H1 (cell line): Measurements from ENCODE around the gene TRAPPC6A. TPM values are rescaled to one million over a fixed set of nuclear protein-coding genes. Genes with fewer than 3 reads are reported as not detected.

Experiments
- CTCF ChIA-PET: fragments of 300-600 bp; sonication (Branson Sonifier 250); formaldehyde crosslinking; loops from one replicate; lab custom pipeline; 2021; ENCODE audit not compliant: partially characterized antibody; lab: Charles Lee
- POLR2A ChIA-PET: fragments of 300-600 bp; sonication (Branson Sonifier 250); formaldehyde crosslinking; loops from one replicate; lab custom pipeline; 2021; ENCODE audit warnings: inconsistent platforms; ENCODE audit not compliant: partially characterized antibody; lab: Charles Lee
- DNase-seq, 2 experiments: peaks; one replicate each; pipeline versions ENCODE4 v3.0.0 to v3.0.0-alpha.2; 2010 to 2022; ENCODE audit warnings: low spot score in 2 of 2, low read depth in 1 of 2, mixed read lengths in 1 of 2
- FAIRE-seq: peaks from 2 replicates; lab custom pipeline; 2011; peaks lifted over from hg19 to GRCh38; lab: Jason Lieb, UNC
- H2AFZ ChIP-seq: 2 replicates; pipeline ENCODE4 v1.8.1; 2012; ENCODE audit warnings: low read length, inconsistent platforms
- H2AK5ac ChIP-seq: 2 replicates; pipeline ENCODE4 v1.6.1; 2013; ENCODE audit warnings: low read depth, low read length
- H2BK120ac ChIP-seq: replicated peaks from 2 replicates; pipeline ENCODE3; 2013; ENCODE audit warnings: low read depth, low read length, inconsistent platforms
- H2BK12ac ChIP-seq: 2 replicates; pipeline ENCODE4 v1.6.1; 2013; ENCODE audit warnings: low read depth, low read length
- H2BK15ac ChIP-seq: 2 replicates; pipeline ENCODE4 v1.6.1; 2013; ENCODE audit warnings: low read length
- H2BK20ac ChIP-seq: 2 replicates; pipeline ENCODE4 v1.6.1; 2013; ENCODE audit warnings: low read length
- H2BK5ac ChIP-seq: 2 replicates; pipeline ENCODE4 v1.6.1; 2013; ENCODE audit warnings: low read depth, low read length
- H3K14ac ChIP-seq: 2 replicates; pipeline ENCODE4 v1.6.1; 2013; ENCODE audit warnings: inconsistent platforms; ENCODE audit not compliant: insufficient read length
- H3K18ac ChIP-seq: 2 replicates; pipeline ENCODE4 v1.6.1; 2013; ENCODE audit warnings: low read length; ENCODE audit errors: extremely low read depth
- H3K23ac ChIP-seq: 2 replicates; pipeline ENCODE4 v1.6.1; 2013; ENCODE audit warnings: inconsistent platforms; ENCODE audit not compliant: insufficient read length
- H3K23me2 ChIP-seq: 2 replicates; pipeline ENCODE4 v1.6.1; 2013; ENCODE audit warnings: low read depth, low read length
- H3K27ac ChIP-seq: 2 replicates; pipeline ENCODE4 v1.6.1; 2011; ENCODE audit warnings: low read depth, low read length, inconsistent platforms
- H3K27me3 ChIP-seq, 4 experiments: replicated peaks in 1 of 4; 1 replicate in 1 of 4; 2 replicates in 3 of 4; pipeline versions ENCODE4 v1.6.1 to v1.8.1; 2011 to 2013; ENCODE audit warnings: low read length in 3 of 4, mild to moderate bottlenecking in 3 of 4, inconsistent platforms in 2 of 4, mixed read lengths in 2 of 4, moderate library complexity in 1 of 4; ENCODE audit not compliant: control insufficient read depth in 3 of 4, insufficient read depth in 3 of 4; ENCODE audit errors: extremely low read depth in 1 of 4
- H3K36me3 ChIP-seq, 4 experiments: 2 replicates each; pipeline versions ENCODE4 v1.6.1 to v1.8.1; 2011 to 2013; ENCODE audit warnings: mild to moderate bottlenecking in 4 of 4, low read length in 3 of 4, moderate library complexity in 2 of 4, control low read depth in 1 of 4, inconsistent platforms in 1 of 4; ENCODE audit not compliant: insufficient read depth in 4 of 4, control insufficient read depth in 2 of 4
- H3K4ac ChIP-seq: replicated peaks from 2 replicates; pipeline ENCODE3; 2013; ENCODE audit warnings: low read length, low read depth, mixed read lengths, inconsistent platforms; ENCODE audit not compliant: insufficient read length
- H3K4me1 ChIP-seq, 4 experiments: replicated peaks in 1 of 4; 1 replicate in 1 of 4; 2 replicates in 3 of 4; pipeline versions ENCODE4 v1.6.1 to v1.8.1; 2011 to 2013; ENCODE audit warnings: low read length in 3 of 4, inconsistent platforms in 2 of 4, mixed read lengths in 1 of 4; ENCODE audit not compliant: insufficient read depth in 4 of 4, control insufficient read depth in 3 of 4
- H3K4me2 ChIP-seq, 2 experiments: 2 replicates each; pipeline versions ENCODE4 v1.6.1 to v1.8.1; 2011 to 2013; ENCODE audit warnings: low read depth in 2 of 2, low read length in 2 of 2, control low read depth in 1 of 2, inconsistent platforms in 1 of 2, mild to moderate bottlenecking in 1 of 2; ENCODE audit not compliant: insufficient read depth in 1 of 2
- H3K4me3 ChIP-seq, 4 experiments: fragments of 200-600, 300-600 bp in 1 of 4; sonication (generic), shearing (Covaris generic), sonication (Bioruptor Twin) in 1 of 4; 2 replicates each; pipeline versions ENCODE4 v1.5.1 to v1.8.1; 2011 to 2016; ENCODE audit warnings: low read length in 4 of 4, low read depth in 3 of 4, control low read depth in 2 of 4, inconsistent platforms in 2 of 4, mild to moderate bottlenecking in 2 of 4, mixed read lengths in 1 of 4, moderate library complexity in 1 of 4; ENCODE audit not compliant: insufficient read depth in 2 of 4; ENCODE audit errors: extremely low read depth in 1 of 4
- H3K56ac ChIP-seq: replicated peaks from 2 replicates; pipeline ENCODE3; 2013; ENCODE audit warnings: low read depth, mild to moderate bottlenecking, mixed read lengths, low read length, inconsistent platforms; ENCODE audit not compliant: insufficient read length
- H3K79me1 ChIP-seq: 2 replicates; pipeline ENCODE4 v1.6.1; 2013; ENCODE audit warnings: low read depth, low read length, control low read depth
- H3K79me2 ChIP-seq, 2 experiments: 2 replicates each; pipeline versions ENCODE4 v1.6.1 to v1.8.1; 2012 to 2013; ENCODE audit warnings: low read length in 2 of 2, mild to moderate bottlenecking in 2 of 2, inconsistent platforms in 1 of 2; ENCODE audit not compliant: insufficient read depth in 2 of 2, control insufficient read depth in 1 of 2
- H3K9ac ChIP-seq, 4 experiments: replicated peaks in 1 of 4; 1 replicate in 1 of 4; 2 replicates in 3 of 4; pipeline versions ENCODE4 v1.6.1 to v1.8.1; 2011 to 2013; ENCODE audit warnings: low read depth in 3 of 4, low read length in 3 of 4, control low read depth in 2 of 4, mild to moderate bottlenecking in 2 of 4, moderate library complexity in 2 of 4, inconsistent platforms in 1 of 4; ENCODE audit errors: extremely low read depth in 1 of 4
- H3K9me3 ChIP-seq, 2 experiments: 2 replicates each; pipeline versions ENCODE4 v1.6.1 to v1.8.1; 2012 to 2013; ENCODE audit warnings: mild to moderate bottlenecking in 2 of 2, moderate library complexity in 2 of 2, control low read depth in 1 of 2, inconsistent platforms in 1 of 2, low read depth in 1 of 2, low read length in 1 of 2, mixed read lengths in 1 of 2; ENCODE audit not compliant: insufficient read depth in 2 of 2
- H4K20me1 ChIP-seq, 2 experiments: replicated peaks in 1 of 2; 2 replicates each; pipeline versions ENCODE3 to v1.8.1; 2011 to 2013; ENCODE audit warnings: inconsistent platforms in 2 of 2, low read length in 2 of 2, mild to moderate bottlenecking in 1 of 2; ENCODE audit not compliant: insufficient read depth in 2 of 2, control insufficient read depth in 1 of 2
- H4K5ac ChIP-seq: 2 replicates; pipeline ENCODE4 v1.6.1; 2013; ENCODE audit warnings: low read length, low read depth, mixed read lengths, inconsistent platforms; ENCODE audit not compliant: insufficient read length
- H4K8ac ChIP-seq: 2 replicates; pipeline ENCODE4 v1.8.0; 2013; ENCODE audit warnings: mild to moderate bottlenecking, moderate library complexity, low read length, inconsistent platforms; ENCODE audit not compliant: insufficient read depth; ENCODE audit errors: extremely low read depth
- H4K91ac ChIP-seq: replicated peaks from 2 replicates; pipeline ENCODE3; 2013; ENCODE audit warnings: low read length, mixed read lengths, inconsistent platforms; ENCODE audit not compliant: insufficient read length
- ASH2L ChIP-seq: fragments of 200-600, 300-600 bp; sonication (generic); IDR thresholded peaks from one replicate; pipeline ENCODE4 v1.7.1; 2017; ENCODE audit warnings: low read length
- JUND ChIP-seq: IDR thresholded peaks from 2 replicates; pipeline ENCODE4 v1.6.1; 2011; ENCODE audit warnings: mild to moderate bottlenecking, improper control_type of control experiment, low read length
- SP2 ChIP-seq: IDR thresholded peaks from 2 replicates; pipeline ENCODE4 v1.6.1; 2012; ENCODE audit warnings: mild to moderate bottlenecking, low read length, inconsistent platforms
- YY1 ChIP-seq: IDR thresholded peaks from 2 replicates; pipeline ENCODE4 v1.6.1; 2011; ENCODE audit warnings: low read depth, mild to moderate bottlenecking, low read length
- WGBS, 2 experiments: shearing (Covaris generic) in 1 of 2; methylation state at CpG; one replicate each; pipeline versions ENCODE4 v1.1.6 to v1.1.7; 2013 to 2015; ENCODE audit warnings: low lambda C conversion rate in 2 of 2, mixed read lengths in 2 of 2, inconsistent platforms in 1 of 2, low coverage in 1 of 2, missing lambda C conversion rate in 1 of 2; ENCODE audit not compliant: insufficient replicate concordance in 2 of 2, insufficient coverage in 1 of 2, insufficient read length in 1 of 2; ENCODE audit errors: extremely low coverage in 1 of 2, missing lambda C conversion rate in 1 of 2; 5-methylcytosine and 5-hydroxymethylcytosine counted together
- polyA plus RNA-seq, 7 experiments: library from polyadenylated mRNA; depleted of rRNA in 3 of 7; stranded (reverse) in 5 of 7; unstranded in 2 of 7; fragments of >200 nt in 5 of 7; fragments of 200-250 nt in 2 of 7; gene quantifications; 1 replicate in 5 of 7; 2 replicates in 1 of 7; 4 replicates in 1 of 7; pipeline versions ENCODE4 v1.2.1 to v1.2.3, GENCODE V29; 2011 to 2013; ENCODE audit warnings: missing spikeins in 2 of 7, mixed read lengths in 2 of 7
- total RNA-seq: library from RNA; stranded (reverse); fragmentation: NEBNext Ultra II Directional; extraction: Animal tissue kit (Norgen Biotek cat#: 25700); gene quantifications from 2 replicates; pipeline ENCODE4 v1.2.1, GENCODE V29; 2021

The TRAPPC6A gene
- total and polyA plus RNA-seq, 2 of the 8 experiments (the other 6 are each of a cell fraction or from before 2014, with no cell fraction given), result 31.8 to 130 TPM

DNA sequence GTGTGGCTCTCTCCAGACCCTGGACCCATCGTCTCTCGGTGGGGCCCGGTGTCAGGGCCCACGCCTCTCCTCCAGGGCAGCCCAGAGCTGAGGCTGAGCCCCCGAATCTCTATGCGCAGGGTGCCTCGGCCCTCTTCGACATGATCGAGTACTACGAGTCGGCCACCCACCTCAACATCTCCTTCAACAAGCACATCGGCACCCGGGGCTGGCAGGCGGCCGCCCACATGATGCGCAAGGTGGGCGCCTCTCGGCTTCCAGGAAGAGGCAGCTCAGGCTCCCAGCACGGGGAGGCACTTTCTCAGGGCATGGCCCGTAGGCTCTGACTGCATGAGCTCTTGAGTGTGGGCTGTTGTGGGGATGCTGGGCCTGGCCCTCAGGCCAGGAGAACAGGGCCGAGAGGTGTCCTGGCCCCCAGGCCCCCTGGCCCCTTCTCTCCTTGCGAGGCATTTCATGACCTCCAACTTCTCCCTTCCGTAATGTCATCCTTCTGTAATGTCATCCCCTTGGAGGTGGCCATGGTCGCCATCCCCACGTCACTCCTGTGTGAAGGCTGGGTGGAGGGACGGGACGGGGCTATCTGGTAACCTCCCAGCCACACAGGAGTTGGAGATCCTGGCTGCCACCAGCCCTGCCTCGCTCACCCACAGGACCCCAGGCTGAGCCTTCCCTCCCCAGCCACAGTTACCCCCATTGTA lies 36.7 kb downstream of the TRAPPC6A start:
- H3K27ac ChIP-seq, result no peak overlapping the region
- no peak overlapping the region; a peak in 1 of 7 replicates for H3K9ac ChIP-seq
- DNase-seq, result no peak
- H3K23ac ChIP-seq, result no peak overlapping the region
- TF ChIP-seq JUND, result no peak
- no peak for TF ChIP-seq SP2
- TF ChIP-seq ASH2L, result no peak
- no peak for TF ChIP-seq YY1
- peaks cover 3 to 11% of the 10 kb centered on the region in 2 experiments for H4K20me1 ChIP-seq
- peaks cover 0 to 5% of the 10 kb centered on the region in 2 experiments; a peak in 1 of 4 replicates for H3K79me2 ChIP-seq
- ChIA-PET CTCF (interaction anchor here (1.0 to 5.6 kb wide), 6 partner anchors 11 to 24 kb away, joined by 3 to 44 read pairs (median 4); no protein-coding TSS in a partner anchor), POLR2A (interaction anchor here (1.9 kb wide), 1 partner anchor 10 kb away, joined by 4 read pairs; no protein-coding TSS in a partner anchor)
- WGBS, 2 experiments, result 93% methylated on average over 27 of the region's 28 CpGs; no CpG with 5 or more reads in 1 of the 2 experiments
- no peak overlapping the region for H4K8ac ChIP-seq
- no peak overlapping the region for H3K4me2 ChIP-seq
- no peak overlapping the region for H3K14ac ChIP-seq
- H4K91ac ChIP-seq, result no peak overlapping the region
- H2BK5ac ChIP-seq, result peak overlapping the region; percentile 66; the same call in 1 of the 2 replicates
- H3K36me3 ChIP-seq, result peaks cover 2 to 17% (median 7%) of the 10 kb centered on the region in 4 experiments; a peak in 5 of 8 replicates
- no peak overlapping the region for H3K18ac ChIP-seq
- H2AFZ ChIP-seq, result no peak overlapping the region
- H3K23me2 ChIP-seq, result no peaks in the 10 kb centered on the region
- no peak overlapping the region for H2AK5ac ChIP-seq
- H2BK20ac ChIP-seq, result no peak overlapping the region
- H3K27me3 ChIP-seq, result no peaks in the 10 kb centered on the region
- no peak for FAIRE-seq
- H3K4me3 ChIP-seq, result no peak overlapping the region
- H2BK12ac ChIP-seq, result no peak overlapping the region
- no peak overlapping the region for H3K4ac ChIP-seq
- no peaks in the 10 kb centered on the region for H3K9me3 ChIP-seq
- no peak overlapping the region for H3K56ac ChIP-seq
- H2BK15ac ChIP-seq, result no peak overlapping the region
- H4K5ac ChIP-seq, result no peak overlapping the region
- H3K4me1 ChIP-seq, result peaks cover 0 to 12% (median 6%) of the 10 kb centered on the region in 4 experiments; a peak in 5 of 7 replicates
- H3K79me1 ChIP-seq, result peaks cover 12% of the 10 kb centered on the region
- H2BK120ac ChIP-seq, result no peak overlapping the region
